ENCODE data around the gene RPE.

DNA sequence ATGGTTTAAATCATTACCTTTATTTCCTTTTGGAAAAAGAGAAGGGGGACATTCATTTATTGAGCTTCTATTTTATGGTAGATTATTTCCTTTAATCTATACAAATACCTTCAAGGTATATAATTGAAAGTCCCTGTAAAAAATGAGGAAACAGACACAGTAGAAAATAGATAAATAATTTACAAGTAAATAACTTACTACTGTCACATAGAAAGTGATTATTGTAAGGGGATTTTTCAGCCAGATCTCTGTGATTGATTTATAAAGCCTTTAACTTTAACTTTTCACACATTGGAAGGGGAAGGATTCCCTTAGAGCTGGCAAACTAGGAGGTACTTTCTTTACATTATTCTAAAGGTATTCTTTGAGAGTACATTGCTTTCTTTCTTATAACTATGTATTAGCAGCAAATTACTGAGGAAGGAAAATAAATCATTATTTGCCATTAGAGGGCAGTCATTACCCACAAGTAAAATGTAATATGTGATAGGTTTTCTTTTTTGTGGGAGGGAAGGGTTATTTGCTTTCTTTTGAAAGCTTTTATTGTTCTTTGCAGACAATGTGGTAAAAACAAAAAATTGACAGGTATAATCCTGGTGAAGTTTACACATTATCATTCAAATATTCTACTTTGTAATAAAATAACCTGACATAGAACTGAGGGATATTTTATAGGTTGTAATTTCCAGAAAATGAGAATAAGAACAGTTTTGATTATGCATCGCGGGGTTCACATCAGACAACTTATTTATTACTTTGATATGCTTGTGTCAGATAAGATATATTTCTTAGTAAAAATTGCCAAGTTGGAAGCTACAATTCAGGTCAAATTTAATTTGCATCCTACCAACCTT lies 24.8 kb upstream of the RPE start:
- no peak for TF ChIP-seq POLR2A (IDR thresholded peaks at IDR 0.05; ENCODE audit: low read length)
- TF ChIP-seq GATA1 (IDR thresholded peaks at IDR 0.05; ENCODE audit: low read depth, low read length), result no peak
